ENCODE measurements around the gene QKI.

Gene QKI

DNA sequence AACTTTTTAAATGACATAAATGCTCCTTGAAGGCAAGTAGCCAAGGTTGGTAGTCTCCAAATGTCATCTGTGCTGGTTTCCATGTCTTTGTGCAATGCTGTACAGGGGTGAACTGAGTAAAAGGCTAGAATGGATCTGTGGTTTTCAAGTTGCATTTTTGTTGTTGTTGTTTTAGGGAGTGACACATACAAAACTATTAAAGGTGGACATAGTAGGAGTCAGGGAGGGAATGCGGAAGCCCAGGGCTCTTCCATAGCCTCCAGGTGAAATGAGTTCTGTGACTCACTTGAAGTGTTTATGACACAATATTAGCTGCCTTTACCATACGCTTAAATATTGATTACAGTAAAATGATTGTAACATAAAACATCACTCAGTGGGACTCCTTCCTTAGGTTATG, 22.5 kb upstream of the QKI start:
- H3K27me3 ChIP-seq (ENCODE audit: insufficient read depth, poor library complexity, severe bottlenecking) = no peaks in the 10 kb centered on the region
- TF ChIP-seq, protein P1, sequence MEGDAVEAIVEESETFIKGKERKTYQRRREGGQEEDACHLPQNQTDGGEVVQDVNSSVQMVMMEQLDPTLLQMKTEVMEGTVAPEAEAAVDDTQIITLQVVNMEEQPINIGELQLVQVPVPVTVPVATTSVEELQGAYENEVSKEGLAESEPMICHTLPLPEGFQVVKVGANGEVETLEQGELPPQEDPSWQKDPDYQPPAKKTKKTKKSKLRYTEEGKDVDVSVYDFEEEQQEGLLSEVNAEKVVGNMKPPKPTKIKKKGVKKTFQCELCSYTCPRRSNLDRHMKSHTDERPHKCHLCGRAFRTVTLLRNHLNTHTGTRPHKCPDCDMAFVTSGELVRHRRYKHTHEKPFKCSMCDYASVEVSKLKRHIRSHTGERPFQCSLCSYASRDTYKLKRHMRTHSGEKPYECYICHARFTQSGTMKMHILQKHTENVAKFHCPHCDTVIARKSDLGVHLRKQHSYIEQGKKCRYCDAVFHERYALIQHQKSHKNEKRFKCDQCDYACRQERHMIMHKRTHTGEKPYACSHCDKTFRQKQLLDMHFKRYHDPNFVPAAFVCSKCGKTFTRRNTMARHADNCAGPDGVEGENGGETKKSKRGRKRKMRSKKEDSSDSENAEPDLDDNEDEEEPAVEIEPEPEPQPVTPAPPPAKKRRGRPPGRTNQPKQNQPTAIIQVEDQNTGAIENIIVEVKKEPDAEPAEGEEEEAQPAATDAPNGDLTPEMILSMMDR (IDR thresholded peaks at IDR 0.05; ENCODE audit: insufficient read depth, low read length) = no peak
- TF ChIP-seq POLR2AphosphoS5 (IDR thresholded peaks at IDR 0.05; ENCODE audit: low read depth) (no peak), SPI1 (IDR thresholded peaks at IDR 0.05; ENCODE audit: borderline replicate concordance, low read depth) (no peak), REST (IDR thresholded peaks at IDR 0.05; ENCODE audit: insufficient replicate concordance, low read depth) (no peak), GABPA (IDR thresholded peaks at IDR 0.05; ENCODE audit: low read depth) (no peak)
- no peak overlapping the region for H3K4me3 ChIP-seq (replicated peaks; ENCODE audit: insufficient read depth, low read length)
- H3K27ac ChIP-seq (replicated peaks) = no peak overlapping the region
- no peak for DNase-seq (ENCODE audit: low read depth in 1 of 2, low spot score in 1 of 2)

DNA sequence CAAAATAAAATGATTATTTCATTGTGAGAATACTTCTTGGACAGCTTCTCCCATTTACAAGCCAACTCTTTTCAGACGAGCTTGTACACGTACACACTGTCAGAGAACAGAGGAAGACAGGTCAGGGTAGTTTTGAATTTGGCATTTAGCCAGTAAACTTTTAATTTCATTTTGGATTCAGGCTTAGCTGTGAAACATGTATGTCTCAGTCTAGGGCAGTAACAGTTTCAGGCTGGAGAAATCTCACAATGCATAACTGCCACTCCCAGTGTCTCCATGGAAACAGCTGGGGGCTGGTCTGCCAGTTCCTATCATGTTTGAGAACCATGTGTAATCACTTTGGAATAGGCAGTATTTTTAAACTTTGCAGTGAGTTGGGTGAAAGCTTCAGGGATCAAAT, 22.0 kb upstream of the QKI start:
- no peak for TF ChIP-seq GABPA (IDR thresholded peaks at IDR 0.05; ENCODE audit: low read depth)
- no peak overlapping the region for H3K27ac ChIP-seq (replicated peaks)
- no peaks in the 10 kb centered on the region for H3K27me3 ChIP-seq (ENCODE audit: insufficient read depth, poor library complexity, severe bottlenecking)
- DNase-seq (ENCODE audit: low read depth in 1 of 2, low spot score in 1 of 2) = no peak
- no peak overlapping the region for H3K4me3 ChIP-seq (replicated peaks; ENCODE audit: insufficient read depth, low read length)

GRCh38 chr6:163393923-163394322, 20.6 kb upstream of the QKI start:
- DNase-seq (ENCODE audit: low read depth in 1 of 2, low spot score in 1 of 2) = no peak
- no peaks in the 10 kb centered on the region for H3K27me3 ChIP-seq (ENCODE audit: insufficient read depth, poor library complexity, severe bottlenecking)
- TF ChIP-seq GABPA (IDR thresholded peaks at IDR 0.05; ENCODE audit: low read depth) (no peak), POLR2AphosphoS5 (IDR thresholded peaks at IDR 0.05; ENCODE audit: low read depth) (no peak), REST (IDR thresholded peaks at IDR 0.05; ENCODE audit: insufficient replicate concordance, low read depth) (no peak), SPI1 (IDR thresholded peaks at IDR 0.05; ENCODE audit: borderline replicate concordance, low read depth) (no peak)
- TF ChIP-seq, protein P1 (IDR thresholded peaks at IDR 0.05; ENCODE audit: insufficient read depth, low read length) = no peak

DNA sequence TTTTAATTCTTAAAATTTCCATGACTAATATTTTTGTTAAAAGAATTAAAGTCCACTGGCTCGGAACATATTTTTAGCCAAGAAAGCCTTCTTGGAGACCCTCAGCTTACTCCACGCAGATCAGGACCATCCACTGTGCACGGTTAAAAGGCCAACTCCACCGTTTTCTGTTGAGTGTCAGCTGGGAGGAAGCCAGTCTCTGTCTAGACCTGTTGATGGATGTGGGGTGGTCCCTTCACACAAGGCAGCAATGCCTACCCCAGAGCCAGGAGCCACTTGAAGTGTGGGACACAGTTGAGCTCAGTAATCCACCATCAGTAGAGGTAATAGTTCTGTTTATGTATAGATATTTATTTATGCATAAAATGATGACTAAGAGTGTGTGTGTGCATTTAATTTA, 19.9 kb upstream of the QKI start:
- H3K27me3 ChIP-seq (ENCODE audit: insufficient read depth, poor library complexity, severe bottlenecking) = no peaks in the 10 kb centered on the region
- TF ChIP-seq GABPA (IDR thresholded peaks at IDR 0.05; ENCODE audit: low read depth) = no peak
- TF ChIP-seq REST (IDR thresholded peaks at IDR 0.05; ENCODE audit: insufficient replicate concordance, low read depth) = no peak
- TF ChIP-seq, protein P1 (IDR thresholded peaks at IDR 0.05; ENCODE audit: insufficient read depth, low read length) = no peak
- no peak for TF ChIP-seq SPI1 (IDR thresholded peaks at IDR 0.05; ENCODE audit: borderline replicate concordance, low read depth)
- no peak for TF ChIP-seq POLR2AphosphoS5 (IDR thresholded peaks at IDR 0.05; ENCODE audit: low read depth)
- H3K4me3 ChIP-seq (replicated peaks; ENCODE audit: insufficient read depth, low read length) = no peak overlapping the region
- no peak overlapping the region for H3K27ac ChIP-seq (replicated peaks)
- no peak for DNase-seq (ENCODE audit: low read depth in 1 of 2, low spot score in 1 of 2)

More at GRCh38 chr6:163393923-163394322, 20.6 kb upstream of the QKI start:
- Histone ChIP-seq H3K4me3 (replicated peaks; ENCODE audit: insufficient read depth, low read length) (no peak overlapping the region), H3K27ac (replicated peaks) (no peak overlapping the region)

All from HL-60 (cell line).